IPS DF 6.9 (cell line): Measurements from ENCODE around the gene SLC28A1.

Experiments
- DNase-seq: peaks from one replicate; pipeline ENCODE4 v3.0.0-alpha.2; 2013; ENCODE audit warnings: low read depth, low spot score
- H3K27ac ChIP-seq: one replicate; pipeline ENCODE4 v1.5.1; 2013; ENCODE audit warnings: low read length, control low read depth
- H3K27me3 ChIP-seq: 2 replicates; pipeline ENCODE4 v1.6.1; 2013; ENCODE audit warnings: mild to moderate bottlenecking, low read length; ENCODE audit not compliant: control insufficient read depth, insufficient read depth
- H3K36me3 ChIP-seq: 2 replicates; pipeline ENCODE4 v1.6.1; 2013; ENCODE audit warnings: low read length; ENCODE audit not compliant: control insufficient read depth, insufficient read depth
- H3K4me1 ChIP-seq: 2 replicates; pipeline ENCODE4 v1.6.1; 2013; ENCODE audit warnings: low read length; ENCODE audit not compliant: control insufficient read depth, insufficient read depth
- H3K4me3 ChIP-seq: 2 replicates; pipeline ENCODE4 v1.5.1; 2013; ENCODE audit warnings: mild to moderate bottlenecking, low read length
- H3K9me3 ChIP-seq: 2 replicates; pipeline ENCODE4 v1.6.1; 2013; ENCODE audit warnings: low read length, inconsistent platforms; ENCODE audit not compliant: control insufficient read depth, insufficient read depth
- WGBS: extraction: QIAGEN DNeasy Blood & Tissue Kit; methylation state at CpG from one replicate; pipeline ENCODE4 v1.1.7; 2013; ENCODE audit warnings: mixed read lengths, missing lambda C conversion rate; ENCODE audit not compliant: insufficient read length, insufficient coverage; 5-methylcytosine and 5-hydroxymethylcytosine counted together

Gene SLC28A1

GRCh38 chr15:84862214-84862975 is 22.1 kb upstream of the SLC28A1 start:
- H3K4me1 ChIP-seq: no peaks in the 10 kb centered on the region
- no peaks in the 10 kb centered on the region for H3K27me3 ChIP-seq
- peaks cover 8% of the 10 kb centered on the region for H3K36me3 ChIP-seq
- no peaks in the 10 kb centered on the region for H3K9me3 ChIP-seq
- WGBS: no CpG with 5 or more reads among the region's 17 CpGs
- DNase-seq: no peak
- H3K4me3 ChIP-seq: no peak overlapping the region
- no peak overlapping the region for H3K27ac ChIP-seq

GRCh38 chr15:84863565-84864443 is 20.7 kb upstream of the SLC28A1 start:
- no CpG with 5 or more reads among the region's 13 CpGs for WGBS
- Histone ChIP-seq H3K4me1 (no peaks in the 10 kb centered on the region), H3K9me3 (no peaks in the 10 kb centered on the region), H3K36me3 (peaks cover 3% of the 10 kb centered on the region), H3K4me3 (no peak overlapping the region), H3K27me3 (no peaks in the 10 kb centered on the region), H3K27ac (no peak overlapping the region)
- no peak for DNase-seq

- DNase-seq: no peak
- no CpG with 5 or more reads among the region's 7 CpGs for WGBS
- no peaks in the 10 kb centered on the region; the same call in 1 of the 2 replicates for H3K36me3 ChIP-seq
- H3K4me3 ChIP-seq: no peak overlapping the region
- H3K4me1 ChIP-seq: no peaks in the 10 kb centered on the region
- no peak overlapping the region for H3K27ac ChIP-seq
- no peaks in the 10 kb centered on the region for H3K27me3 ChIP-seq
- H3K9me3 ChIP-seq: no peaks in the 10 kb centered on the region
These were observed 20.0 kb upstream of the SLC28A1 start for GRCh38 chr15:84864444-84864795.

- Histone ChIP-seq H3K27ac (no peak overlapping the region), H3K27me3 (no peaks in the 10 kb centered on the region), H3K36me3 (no peaks in the 10 kb centered on the region; the same call in 1 of the 2 replicates), H3K9me3 (no peaks in the 10 kb centered on the region), H3K4me3 (no peak overlapping the region), H3K4me1 (no peaks in the 10 kb centered on the region)
- WGBS: no CpG with 5 or more reads among the region's 5 CpGs
- DNase-seq: no peak
These were observed 19.3 kb upstream of the SLC28A1 start for GRCh38 chr15:84865074-84865569.

- no CpG with 5 or more reads among the region's 12 CpGs for WGBS
- no peak overlapping the region for H3K27ac ChIP-seq
- H3K4me3 ChIP-seq: no peak overlapping the region
- DNase-seq: no peak
- no peaks in the 10 kb centered on the region for H3K4me1 ChIP-seq
- no peaks in the 10 kb centered on the region for H3K27me3 ChIP-seq
- no peaks in the 10 kb centered on the region for H3K9me3 ChIP-seq
- H3K36me3 ChIP-seq: no peaks in the 10 kb centered on the region; the same call in 1 of the 2 replicates
These were observed 16.2 kb upstream of the SLC28A1 start for GRCh38 chr15:84868037-84868880.

- H3K27me3 ChIP-seq: no peaks in the 10 kb centered on the region
These were observed 15.0 kb upstream of the SLC28A1 start for GRCh38 chr15:84869510-84869909.

GRCh38 chr15:84871428-84871985 is 13.0 kb upstream of the SLC28A1 start:
- no CpG with 5 or more reads among the region's 9 CpGs for WGBS
- Histone ChIP-seq H3K4me1 (no peaks in the 10 kb centered on the region), H3K36me3 (no peaks in the 10 kb centered on the region; the same call in 1 of the 2 replicates), H3K9me3 (no peaks in the 10 kb centered on the region), H3K27ac (no peak overlapping the region), H3K4me3 (no peak overlapping the region), H3K27me3 (no peaks in the 10 kb centered on the region)
- DNase-seq: no peak

More at GRCh38 chr15:84869510-84869909, 15.0 kb upstream of the SLC28A1 start:
- Histone ChIP-seq H3K36me3 (no peaks in the 10 kb centered on the region; the same call in 1 of the 2 replicates), H3K9me3 (no peaks in the 10 kb centered on the region), H3K27ac (no peak overlapping the region), H3K4me3 (no peak overlapping the region), H3K4me1 (no peaks in the 10 kb centered on the region)
- no CpG with 5 or more reads among the region's 3 CpGs for WGBS
- no peak for DNase-seq

GRCh38 chr15:84872009-84872910 is 12.2 kb upstream of the SLC28A1 start:
- no peaks in the 10 kb centered on the region for H3K27me3 ChIP-seq
- H3K4me3 ChIP-seq: no peak overlapping the region
- no peak for DNase-seq
- H3K9me3 ChIP-seq: no peaks in the 10 kb centered on the region
- no peak overlapping the region for H3K27ac ChIP-seq
- no peaks in the 10 kb centered on the region; the same call in 1 of the 2 replicates for H3K36me3 ChIP-seq
- H3K4me1 ChIP-seq: no peaks in the 10 kb centered on the region
- no CpG with 5 or more reads among the region's 17 CpGs for WGBS

GRCh38 chr15:84873997-84874396 is 10.5 kb upstream of the SLC28A1 start:
- no peaks in the 10 kb centered on the region for H3K27me3 ChIP-seq
- no peak overlapping the region for H3K4me3 ChIP-seq
- whole genome bisulfite sequencing: no CpG with 5 or more reads among the region's 7 CpGs
- no peak for DNase-seq
- no peaks in the 10 kb centered on the region for H3K9me3 ChIP-seq
- H3K27ac ChIP-seq: no peak overlapping the region
- H3K4me1 ChIP-seq: no peaks in the 10 kb centered on the region
- H3K36me3 ChIP-seq: no peaks in the 10 kb centered on the region
